Dermis blood vessel endothelial cell (primary cell): ENCODE data around the gene TGFBR3. TPM values are rescaled to one million over a fixed set of nuclear protein-coding genes. Genes with fewer than 3 reads are reported as not detected.
"Not testable (repeated sequence)": the region's sequence is repeated elsewhere in the genome, so short reads cannot be mapped to it uniquely, and the experiment has no call there.

Experiments
- DNase-seq: peaks from one replicate; pipeline ENCODE4 v3.0.0; 2010
- total RNA-seq: library from RNA; depleted of rRNA; stranded (reverse); fragments of >200 nt; gene quantifications from 2 replicates; pipeline ENCODE4 v1.2.3, GENCODE V29; 2014

Gene TGFBR3
- total RNA-seq, 1 donor from 2014 or later, result 33.2 TPM

DNA sequence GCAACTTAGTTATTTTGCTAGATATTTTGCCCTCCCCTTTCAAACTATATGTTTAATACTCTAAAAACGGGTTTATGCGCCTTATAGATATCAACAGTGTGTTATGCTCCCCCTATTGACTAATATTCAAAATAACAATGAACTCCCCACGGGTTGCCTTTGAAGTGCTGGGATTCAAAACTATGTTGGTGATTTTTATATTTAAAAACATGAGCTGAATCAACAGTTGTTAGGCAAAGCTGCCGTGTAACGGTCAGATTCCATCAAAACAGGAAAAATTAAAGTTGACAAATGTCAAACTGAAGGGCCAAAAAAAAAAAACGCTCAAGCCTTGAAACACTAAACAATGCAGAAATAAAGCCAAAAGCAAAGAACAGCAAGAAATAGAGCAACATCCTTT is 2.5 kb downstream of the TGFBR3 start:
- DNase-seq, result peak; percentile 79

DNA sequence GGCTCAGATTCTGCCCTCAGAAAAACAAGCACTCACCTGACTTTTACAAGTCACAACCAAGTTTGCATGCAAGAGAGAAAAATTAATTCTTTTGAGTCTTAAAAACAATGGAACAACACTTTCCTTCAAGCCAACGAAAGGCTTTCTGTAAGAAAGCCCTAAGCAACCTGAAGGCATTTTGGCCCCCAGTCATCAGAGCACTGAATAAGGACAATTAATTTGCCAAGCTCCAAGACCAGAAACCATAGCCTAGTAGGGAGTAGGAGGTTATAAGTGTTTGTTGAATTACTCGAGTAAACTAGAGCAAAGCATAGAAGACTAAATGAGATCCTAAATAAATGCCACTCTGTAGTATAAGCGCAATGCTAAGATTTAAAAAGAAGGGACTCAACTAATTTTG is 4.7 kb downstream of the TGFBR3 start:
- DNase-seq, result no peak

DNA sequence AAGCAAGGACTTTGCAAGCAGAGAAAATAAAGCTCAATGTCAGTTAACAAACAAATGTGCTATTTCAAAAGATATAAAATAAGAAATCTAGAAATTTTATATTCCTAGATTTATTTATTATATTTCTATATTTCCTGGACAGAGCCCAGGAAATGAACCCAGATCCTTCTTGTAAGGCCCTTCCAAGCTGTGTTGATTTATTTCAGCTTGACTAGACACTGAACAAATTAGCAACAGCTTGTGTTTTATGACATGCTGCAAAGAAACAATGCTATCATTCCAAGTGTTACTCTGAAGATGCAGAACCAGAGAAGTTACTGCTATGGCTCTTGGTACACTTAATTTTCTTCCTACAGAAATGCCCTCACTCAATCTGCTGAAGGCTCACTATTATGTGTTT is 6.2 kb downstream of the TGFBR3 start:
- no peak for DNase-seq

DNA sequence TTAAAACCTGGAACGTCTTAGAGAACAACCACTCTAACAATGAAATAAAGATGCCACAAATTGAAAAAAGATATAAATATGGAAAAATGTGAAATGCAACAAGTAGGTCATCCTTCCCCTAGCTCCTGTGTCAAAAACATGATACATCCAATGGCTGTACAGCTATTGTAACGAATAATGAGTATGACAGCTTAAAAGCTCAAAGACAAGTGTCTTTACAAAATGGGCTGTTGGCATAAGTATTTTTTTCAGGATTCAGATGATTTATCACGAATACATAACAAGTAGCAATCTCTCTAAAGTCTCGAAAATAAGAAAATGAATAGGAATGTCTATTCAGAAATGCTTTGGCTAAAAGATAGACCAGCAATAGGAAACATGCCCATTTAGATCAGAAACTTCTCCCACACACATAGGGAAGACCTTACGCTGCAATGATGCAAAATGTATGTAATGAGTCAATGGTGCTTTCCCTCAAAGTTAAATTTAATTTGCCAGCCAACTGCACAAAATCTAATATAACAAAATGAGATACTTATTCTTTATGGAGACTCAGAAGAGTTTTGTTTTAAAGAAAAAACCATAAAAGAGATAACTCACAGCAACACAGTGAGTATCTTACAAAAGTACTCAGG is 8.3 kb downstream of the TGFBR3 start:
- DNase-seq, result no peak

DNA sequence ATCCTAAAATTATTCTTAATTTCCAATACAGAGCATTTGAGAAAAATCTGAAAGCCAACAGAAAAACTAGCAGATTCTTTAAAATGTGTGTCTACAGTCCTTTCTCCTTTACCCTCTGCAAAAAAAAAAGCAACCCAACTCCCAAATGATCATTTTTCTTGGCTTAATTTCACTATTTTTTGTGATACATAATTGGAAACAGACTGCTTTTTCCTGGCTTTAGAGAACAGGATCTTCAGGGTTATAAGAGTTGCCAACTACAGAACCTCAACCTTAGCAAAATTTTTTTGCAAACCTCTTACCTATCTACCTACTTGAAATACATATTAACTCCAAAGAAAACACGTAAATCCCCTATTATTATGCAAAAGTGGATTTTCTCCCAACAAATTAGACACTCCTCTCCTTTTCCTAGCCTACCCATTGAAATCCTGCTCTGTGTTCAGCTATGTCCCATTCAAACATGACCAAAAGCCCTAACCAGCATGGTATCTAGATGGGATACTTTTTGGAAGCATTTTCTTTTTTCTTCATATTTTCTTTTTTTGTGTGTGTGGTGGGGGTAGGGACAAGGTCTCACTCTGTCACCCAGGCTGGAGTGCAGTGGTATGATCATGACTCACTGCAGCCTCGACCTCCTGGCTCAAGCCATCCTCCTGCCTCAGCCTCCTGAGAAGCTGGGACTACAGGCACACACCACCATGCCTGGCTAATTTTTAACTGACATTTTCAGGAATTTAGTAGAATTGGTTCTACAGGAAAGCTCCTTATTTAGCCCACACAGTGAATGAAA is 9.0 kb downstream of the TGFBR3 start:
- DNase-seq, result no peak

DNA sequence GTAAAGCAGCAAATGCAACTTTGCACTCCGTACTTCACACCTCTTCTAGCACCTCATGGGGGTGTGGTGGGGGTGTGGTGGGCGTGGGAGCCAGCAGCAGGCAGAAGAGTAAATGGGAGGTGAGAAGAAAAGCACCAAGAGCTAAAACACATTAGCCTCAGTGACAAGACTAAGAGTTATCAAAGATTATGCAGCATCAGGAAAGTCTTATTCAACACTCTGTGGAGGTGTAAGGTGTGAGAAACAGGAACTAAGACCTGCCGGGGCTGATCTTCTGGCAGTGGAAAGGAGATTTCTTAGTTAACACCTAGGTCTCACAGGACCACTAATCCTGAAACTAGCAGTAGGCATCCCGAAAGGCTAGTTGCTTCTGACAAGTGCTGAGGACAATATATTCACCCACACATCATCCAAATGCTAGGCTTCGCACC is 9.9 kb downstream of the TGFBR3 start:
- no peak for DNase-seq

DNA sequence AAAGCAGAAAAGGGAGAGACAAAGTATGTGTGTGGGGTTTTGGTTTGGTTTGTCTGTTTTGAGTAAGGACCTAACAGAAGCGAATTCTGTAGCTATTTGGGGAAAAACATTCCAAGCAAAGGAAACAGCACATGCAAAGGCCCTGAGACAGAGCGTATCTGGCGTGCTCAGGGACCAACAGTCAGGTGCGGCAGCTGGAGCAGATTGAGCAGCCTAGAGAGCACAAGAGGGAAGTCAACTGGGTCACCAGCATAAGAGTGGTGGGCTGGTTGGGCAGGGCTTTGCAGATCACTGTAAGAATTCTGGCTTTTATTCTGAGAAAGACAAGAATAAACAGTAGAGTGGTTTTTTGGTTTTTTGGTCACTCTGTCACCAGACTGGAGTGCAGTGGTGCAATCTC is 11.8 kb downstream of the TGFBR3 start:
- no peak for DNase-seq

DNA sequence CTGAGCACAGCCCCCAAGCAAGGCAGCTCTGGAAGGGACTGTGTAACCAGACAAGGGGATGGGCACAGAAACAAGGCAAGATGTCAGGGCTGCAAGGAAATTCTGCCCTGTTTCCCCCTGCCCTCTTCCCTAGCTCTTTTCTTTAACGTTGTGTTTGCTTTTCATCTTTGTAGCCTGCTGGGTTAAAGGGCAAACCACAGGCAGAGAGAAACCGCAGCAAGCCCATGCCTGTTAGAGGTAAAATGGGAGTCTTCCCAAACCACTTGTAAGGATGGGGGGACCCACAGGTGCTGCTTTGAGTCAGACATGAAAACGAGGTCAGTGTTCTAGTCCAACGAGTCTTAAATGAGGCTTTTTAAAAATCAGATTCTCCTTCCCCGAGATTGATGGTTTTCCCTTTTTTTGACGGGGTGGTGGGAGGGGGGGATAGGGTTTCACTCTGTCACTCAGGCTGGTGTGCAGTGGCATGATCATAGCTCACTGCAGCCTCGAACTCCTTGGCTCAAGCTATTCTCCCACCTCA is 13.3 kb downstream of the TGFBR3 start:
- DNase-seq, result no peak

DNA sequence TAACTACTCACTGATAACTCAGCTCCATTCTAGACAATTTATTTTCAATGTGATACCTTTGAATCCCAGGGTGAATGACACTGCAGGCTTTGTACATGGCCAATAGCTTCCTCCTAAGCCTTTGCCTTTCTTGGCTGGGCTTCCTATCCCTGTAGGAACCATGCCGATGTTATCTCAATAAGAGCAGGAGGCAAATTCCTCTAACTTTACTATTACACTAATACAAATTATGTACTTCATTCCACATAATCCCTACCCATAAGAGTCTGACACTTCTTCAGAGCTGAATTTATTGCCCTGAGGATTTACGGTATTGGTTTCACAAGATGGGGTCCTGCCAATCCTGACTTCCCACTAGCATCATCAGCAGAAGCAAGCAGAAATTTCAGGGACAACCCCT is 14.0 kb downstream of the TGFBR3 start:
- DNase-seq, result peak; percentile 17

DNA sequence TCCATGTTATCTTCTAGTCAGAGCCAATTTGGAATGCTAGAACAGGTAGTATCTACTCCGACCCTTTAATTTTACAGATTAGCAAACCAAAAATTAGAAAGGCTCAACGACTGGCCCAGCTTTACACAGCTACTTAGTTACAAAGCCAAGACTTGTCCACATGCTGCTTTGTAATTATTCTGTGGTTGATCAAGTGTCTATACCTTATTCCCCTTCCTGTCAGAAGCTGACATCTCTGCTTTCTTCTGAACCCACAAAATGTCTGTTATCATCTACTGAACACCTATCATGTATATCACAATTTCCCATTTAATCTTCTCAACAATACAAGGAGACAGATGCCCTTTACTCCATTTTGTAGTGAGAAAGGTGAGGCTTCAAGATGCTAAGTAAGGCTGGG is 15.6 kb downstream of the TGFBR3 start:
- DNase-seq, result no peak

DNA sequence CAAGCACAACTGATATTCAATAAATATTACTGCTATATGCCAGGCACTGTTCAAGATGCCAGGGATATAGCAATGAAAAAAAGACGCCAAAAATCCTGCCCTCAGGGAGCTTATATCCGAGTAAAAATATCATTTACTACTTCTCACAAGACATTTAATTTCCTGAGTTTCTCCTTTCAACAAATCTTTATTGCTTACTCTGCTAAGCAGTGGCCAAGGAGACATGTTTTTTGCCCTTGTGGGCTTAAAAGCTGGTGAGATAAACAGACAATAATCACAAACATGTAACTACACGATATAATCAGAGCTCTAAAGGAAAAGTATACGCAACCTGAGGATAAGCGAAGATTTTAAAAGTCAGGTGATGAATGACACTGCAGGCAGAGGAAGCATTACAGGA is 19.5 kb downstream of the TGFBR3 start:
- DNase-seq, result no peak

DNA sequence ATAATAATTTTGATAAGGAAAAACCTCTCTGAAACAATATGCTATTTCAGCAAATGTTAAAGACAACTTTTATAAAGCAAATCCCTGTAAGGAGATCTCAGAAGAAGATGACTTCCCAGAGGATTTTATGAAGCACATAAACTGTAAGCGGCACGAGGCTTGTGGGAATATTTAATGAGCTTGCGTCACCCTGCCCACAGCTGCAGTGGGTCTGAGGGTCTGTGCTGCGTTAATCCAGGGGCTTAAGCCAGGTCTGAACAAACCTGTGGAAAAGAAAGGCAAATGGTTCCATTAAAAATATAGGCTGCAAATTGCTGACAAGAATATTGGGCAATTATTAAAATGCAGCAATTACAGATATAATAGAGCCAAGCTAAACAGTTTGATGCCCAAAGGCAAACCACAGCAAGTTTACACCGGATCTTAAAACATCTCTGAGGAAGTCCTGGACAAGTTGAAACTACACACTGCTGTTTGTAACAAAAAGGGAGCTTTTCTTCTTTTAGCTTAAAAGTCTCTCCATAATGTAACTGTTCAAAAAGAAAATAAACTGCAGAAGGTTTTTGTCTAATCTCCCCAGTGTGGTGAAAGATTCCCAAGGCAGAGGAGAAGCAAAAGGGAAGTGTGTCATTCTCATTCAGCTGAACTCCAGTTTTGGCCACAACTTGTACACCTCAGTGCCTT is 21.8 kb downstream of the TGFBR3 start:
- peak; percentile 37 for DNase-seq

DNA sequence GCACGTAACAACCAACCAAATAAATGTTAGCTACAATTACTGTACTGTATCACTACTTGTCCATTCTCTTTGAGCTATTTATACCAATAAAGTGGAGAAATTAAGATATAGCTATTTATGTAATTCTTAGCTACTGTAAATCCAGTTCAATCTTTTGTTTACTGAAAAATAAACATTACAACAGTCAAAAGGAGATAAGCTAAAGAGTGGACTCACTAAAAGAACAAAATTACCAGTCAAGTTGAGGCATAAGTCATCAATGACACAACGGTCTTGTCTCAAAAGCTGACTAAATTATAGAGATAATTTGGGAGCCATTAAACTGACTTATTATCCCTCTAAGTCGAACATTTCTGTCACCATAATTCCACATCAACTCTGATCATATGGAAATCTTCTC is 22.5 kb downstream of the TGFBR3 start:
- no peak for DNase-seq

DNA sequence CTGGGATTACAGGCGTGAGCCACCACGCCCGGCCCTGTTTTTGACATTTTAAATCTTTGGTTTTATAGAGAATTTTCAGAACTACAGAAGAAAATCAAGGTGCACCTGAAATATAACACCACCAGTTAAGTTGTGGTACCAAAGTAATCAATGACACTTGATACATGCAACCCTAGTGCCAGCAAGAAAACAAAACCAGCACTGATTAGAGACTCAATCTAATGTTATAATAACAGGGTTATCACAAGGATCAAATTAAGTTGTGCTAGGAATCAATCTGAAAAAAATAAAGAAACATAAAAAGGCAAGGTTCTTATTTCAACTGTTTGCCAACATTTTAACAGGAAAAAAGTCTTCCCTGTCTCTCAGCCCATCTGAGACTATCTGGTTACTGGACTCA is 23.8 kb downstream of the TGFBR3 start:
- DNase-seq, result no peak

DNA sequence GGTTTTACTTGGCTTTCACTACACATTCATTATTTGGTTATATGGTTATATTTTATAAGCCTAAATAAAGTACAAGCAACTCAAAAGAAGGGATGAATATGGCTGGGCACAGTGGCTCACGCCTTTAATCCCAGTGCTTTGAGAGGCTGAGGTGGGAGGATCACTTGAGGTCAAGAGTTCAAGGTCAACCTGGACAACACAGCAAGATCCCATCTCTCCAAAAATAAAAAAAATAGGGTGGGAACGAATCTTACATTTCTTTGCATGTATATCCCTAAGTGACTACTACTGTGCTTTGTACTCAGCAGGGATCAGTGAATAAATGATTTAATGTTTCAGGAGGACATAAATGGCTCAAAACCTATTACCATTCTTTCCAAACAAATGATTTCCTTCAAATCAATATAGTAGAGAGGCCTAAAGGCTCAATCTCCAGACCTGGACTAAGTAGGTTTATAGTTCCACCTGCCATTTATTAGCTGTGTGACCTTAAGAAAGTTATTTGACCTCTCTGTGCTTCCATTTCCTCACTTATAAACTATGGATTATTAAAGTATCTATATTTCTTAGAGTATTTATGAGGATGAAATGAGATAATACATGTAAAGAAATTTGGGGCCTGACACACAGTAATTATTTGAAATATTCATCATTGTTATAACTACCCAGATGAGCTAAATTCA is 28.3 kb downstream of the TGFBR3 start:
- no peak for DNase-seq

DNA sequence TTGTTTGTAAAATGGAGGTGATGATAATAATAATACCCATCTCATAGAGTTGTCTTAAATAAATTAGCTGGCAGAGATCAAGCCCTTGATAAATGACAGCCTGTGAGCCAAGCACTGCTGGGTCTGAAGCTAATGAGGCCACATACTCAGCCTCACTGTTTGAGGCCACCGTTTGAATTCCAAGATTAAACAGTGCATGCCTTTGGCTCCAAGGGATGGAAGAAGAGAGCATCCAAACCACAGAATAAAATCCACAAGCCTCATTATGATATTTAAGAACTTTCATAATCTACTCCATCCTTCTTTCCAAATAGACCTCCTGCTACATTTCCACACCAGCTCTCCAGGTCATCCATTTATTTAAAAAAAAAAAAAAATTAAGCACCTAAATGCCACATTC is 29.0 kb downstream of the TGFBR3 start:
- DNase-seq, result no peak

DNA sequence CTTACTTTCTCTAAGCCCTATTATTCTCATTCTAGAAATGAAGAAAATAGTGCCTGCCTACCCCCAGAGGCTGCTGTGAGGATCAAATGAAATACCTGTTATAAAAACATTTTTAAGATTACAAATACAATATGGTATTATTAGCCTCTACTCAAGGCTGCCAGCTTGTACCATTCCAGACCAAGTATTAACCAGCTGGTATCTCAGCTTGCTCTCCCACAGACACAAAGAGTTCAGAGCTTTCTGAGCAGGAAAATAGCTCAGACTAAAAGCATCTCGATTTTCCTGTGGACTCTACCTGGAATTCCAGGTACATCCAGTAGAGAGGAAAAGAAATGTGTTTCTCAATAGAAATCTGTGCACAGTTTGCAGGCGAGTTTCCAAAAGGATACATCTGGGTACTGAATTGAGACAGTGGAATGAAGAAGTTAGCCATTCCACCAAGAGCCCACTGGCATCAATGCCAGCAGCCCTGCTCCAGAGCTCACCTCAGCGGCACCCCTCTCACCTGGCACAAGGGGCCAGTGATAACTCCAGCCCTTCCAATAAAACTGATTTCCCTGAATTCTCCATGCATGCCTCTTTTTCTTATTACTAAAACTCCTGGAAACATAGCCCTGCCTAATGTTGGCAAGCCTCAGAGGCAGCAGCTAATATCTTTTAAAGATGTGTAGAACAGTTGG is 31.0 kb downstream of the TGFBR3 start:
- DNase-seq, result no peak

DNA sequence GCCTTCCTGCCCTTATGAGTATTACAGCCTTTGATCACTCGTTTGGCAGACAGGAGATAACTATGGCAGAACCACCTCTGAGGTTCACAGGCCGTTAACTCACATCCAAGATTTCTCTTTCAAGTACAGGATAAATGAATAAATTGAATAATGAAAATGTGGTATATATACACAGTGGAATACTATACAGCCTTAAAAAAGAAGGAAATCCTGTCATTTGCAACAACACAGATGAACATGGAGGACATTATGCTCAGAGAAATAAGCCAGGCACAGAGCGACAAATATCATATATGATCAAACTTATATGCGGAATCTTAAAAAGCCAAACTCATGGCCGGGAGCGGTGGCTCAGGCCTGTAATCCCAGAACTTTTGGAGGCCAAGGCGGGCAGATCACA is 32.6 kb downstream of the TGFBR3 start:
- DNase-seq, result no peak

DNA sequence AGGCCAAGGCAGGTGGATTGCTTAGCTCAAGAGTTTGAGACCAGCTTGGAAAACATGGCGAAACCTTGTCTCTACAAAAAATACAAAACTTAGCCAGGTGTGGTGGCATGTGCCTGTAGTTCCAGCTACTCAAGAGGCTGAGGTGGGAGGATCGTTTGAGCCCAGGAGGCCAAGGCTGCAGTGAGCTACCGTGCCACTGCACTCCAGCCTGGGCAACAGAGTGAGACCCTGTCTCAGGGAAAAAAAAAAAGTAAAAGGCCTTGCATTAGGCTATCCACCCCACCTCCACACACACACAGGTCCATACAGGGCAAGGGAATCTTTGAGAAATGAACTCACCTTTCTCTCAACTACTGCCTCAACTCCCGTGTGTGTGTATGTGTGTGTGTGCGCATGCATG is 33.9 kb downstream of the TGFBR3 start:
- not testable (repeated sequence) for DNase-seq

DNA sequence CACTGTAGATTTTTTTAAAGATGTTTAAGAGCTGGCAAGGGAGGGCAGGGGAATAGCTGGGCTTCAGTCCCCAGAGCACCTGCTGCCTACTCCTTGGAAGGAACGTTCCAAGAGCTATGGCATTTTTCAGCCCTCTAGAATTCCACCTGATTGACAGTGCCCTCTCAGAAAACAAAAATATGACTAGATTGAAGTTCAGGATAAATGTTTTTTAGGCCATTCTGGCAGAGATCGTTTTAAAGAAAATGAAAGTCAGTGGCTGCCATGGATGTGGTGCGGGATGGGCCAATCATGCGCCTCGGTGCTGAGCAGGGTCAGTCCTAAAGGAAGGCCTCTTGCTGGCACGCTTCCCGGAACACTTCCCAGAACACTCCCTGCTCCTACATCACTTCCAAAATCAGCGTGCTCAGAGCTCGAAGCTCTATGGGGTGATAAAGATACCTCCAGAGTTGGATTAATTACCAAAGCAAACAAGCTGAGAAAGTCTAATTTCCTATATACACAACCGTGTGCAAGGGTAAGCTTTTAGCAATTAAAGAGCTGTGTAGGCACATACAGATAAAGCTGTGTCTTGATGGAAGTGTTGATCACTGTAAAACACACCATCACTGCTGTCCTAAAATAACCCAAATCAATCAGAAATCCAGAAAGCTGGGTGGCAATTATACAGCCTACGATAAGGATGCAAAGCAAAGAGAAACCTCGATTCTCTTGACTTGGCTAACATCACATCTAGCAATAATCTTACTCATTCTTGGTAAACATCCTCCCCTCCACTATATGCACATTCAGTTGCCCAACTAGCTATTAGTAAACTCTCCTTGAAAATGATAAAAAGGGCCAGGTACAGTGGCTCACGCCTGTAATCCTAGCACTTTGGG is 34.6 kb downstream of the TGFBR3 start:
- DNase-seq, result peak; percentile 93

DNA sequence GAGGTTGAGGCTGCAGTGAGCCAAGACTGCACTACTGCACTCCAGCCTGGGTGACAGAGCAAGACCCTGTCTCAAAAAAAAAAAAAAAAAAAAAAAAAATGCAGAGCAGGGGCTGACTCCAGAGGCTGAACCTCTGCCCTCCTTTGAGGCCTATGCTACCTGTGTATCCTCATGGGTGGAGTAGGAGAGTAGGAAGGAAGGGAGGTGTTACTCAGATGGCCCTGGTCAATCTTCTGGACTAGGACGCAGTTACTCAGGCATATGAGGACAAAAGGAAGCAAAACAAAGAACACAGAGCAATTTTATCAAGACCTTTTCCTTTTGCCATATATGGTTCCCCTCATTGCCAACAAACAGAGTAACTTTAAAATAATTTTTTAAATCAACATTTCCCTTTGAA is 35.2 kb downstream of the TGFBR3 start:
- DNase-seq, result peak; percentile 51
